H1 (cell line): ENCODE data around the gene MAGED4B.
"Not testable (repeated sequence)": the region's sequence is repeated elsewhere in the genome, so short reads cannot be mapped to it uniquely, and the experiment has no call there.

Experiments
- POLR2AphosphoS5 ChIP-seq: IDR thresholded peaks from 2 replicates; pipeline ENCODE4 v1.6.1; 2011; ENCODE audit warnings: low read depth, low read length
- TCF12 ChIP-seq: IDR thresholded peaks from 2 replicates; pipeline ENCODE4 v1.6.1; 2011; ENCODE audit warnings: low read depth, mild to moderate bottlenecking, low read length

- TF ChIP-seq TCF12, POLR2AphosphoS5: not testable (repeated sequence)
Observed at GRCh38 chrX:52042288-52042687, 26.7 kb downstream of the MAGED4B start.
